Measurements from ENCODE around the gene PRDM16. TPM values are rescaled to one million over a fixed set of nuclear protein-coding genes. Genes with fewer than 3 reads are reported as not detected.

PRDM16 gene
- total RNA-seq, 4 donors from 2014 or later = 5.4 to 13.2 (median 7.7) TPM

DNA sequence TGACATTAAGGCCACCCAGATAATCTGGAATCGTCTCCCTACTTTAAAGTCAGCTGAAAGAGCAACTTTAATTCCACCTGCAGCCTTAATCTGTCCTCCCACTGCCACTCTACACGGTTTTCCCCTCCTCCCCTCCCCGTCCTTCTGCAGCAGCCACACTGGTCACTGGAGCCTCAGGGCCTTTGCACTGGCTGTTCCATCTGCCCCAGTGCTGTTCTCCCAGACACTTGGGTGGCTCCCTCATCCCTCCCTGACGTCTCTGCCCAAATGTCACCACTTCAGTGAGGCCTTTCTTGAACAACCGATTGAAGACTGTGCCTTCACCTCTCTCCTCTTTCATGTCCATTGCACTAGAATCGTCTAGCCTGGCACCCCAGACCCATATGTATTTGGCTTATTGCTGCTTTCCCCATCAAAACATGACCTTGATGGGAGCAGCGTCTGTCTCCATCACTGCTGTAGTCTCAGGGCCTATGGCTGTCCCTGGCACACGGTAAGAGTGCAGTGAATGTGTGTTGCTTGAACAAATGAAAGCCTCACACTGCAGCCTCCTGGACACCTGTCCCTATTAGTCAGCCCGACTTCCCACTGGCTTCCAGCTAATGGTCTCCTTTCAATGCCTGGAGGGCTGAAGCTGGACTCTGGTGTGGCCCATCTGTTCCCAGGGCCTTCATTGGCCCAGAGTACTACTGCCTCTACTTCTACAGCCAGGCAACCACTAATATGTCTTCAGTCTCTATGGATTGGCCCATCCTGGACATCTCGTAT is 10.6 kb upstream of the PRDM16 start:
- no peaks in the 10 kb centered on the region for H3K9me3 ChIP-seq
- H3K4me1 ChIP-seq = peaks cover 0 to 6% (median 0%) of the 10 kb centered on the region in 4 donors
- DNase-seq = peak in 1 of 3 donors; percentile 27
- TF ChIP-seq POLR2A (IDR thresholded peaks at IDR 0.05) = no peak
- TF ChIP-seq, protein P1, sequence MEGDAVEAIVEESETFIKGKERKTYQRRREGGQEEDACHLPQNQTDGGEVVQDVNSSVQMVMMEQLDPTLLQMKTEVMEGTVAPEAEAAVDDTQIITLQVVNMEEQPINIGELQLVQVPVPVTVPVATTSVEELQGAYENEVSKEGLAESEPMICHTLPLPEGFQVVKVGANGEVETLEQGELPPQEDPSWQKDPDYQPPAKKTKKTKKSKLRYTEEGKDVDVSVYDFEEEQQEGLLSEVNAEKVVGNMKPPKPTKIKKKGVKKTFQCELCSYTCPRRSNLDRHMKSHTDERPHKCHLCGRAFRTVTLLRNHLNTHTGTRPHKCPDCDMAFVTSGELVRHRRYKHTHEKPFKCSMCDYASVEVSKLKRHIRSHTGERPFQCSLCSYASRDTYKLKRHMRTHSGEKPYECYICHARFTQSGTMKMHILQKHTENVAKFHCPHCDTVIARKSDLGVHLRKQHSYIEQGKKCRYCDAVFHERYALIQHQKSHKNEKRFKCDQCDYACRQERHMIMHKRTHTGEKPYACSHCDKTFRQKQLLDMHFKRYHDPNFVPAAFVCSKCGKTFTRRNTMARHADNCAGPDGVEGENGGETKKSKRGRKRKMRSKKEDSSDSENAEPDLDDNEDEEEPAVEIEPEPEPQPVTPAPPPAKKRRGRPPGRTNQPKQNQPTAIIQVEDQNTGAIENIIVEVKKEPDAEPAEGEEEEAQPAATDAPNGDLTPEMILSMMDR (IDR thresholded peaks at IDR 0.05) = no peak
- H3K27me3 ChIP-seq = peaks cover 0 to 17% of the 10 kb centered on the region in 2 donors
- H3K27ac ChIP-seq = no peak overlapping the region
- H3K4me3 ChIP-seq = no peak overlapping the region
- H3K36me3 ChIP-seq = no peaks in the 10 kb centered on the region

DNA sequence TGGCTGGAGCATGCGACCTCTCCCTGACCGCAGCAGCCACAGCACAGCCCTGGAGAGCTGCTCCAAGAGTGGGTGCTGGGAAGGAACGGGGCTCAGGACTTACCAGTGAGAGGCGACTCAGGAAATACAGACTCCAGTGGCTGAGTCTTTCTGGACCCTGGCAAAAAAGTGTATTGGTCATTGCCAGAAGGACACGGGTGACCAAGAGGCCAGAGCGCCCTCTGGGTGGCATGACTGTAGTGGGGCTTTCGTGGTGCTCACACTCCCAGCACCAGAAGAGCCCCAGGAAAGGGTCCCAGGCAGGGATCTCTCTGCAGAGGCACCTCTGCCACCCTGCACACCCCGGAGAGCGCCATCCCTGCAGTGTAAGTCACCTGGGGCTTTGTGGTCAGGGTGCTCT is 8.9 kb upstream of the PRDM16 start:
- TF ChIP-seq, protein P1 (IDR thresholded peaks at IDR 0.05) = no peak
- TF ChIP-seq POLR2A (IDR thresholded peaks at IDR 0.05) = no peak
- H3K27me3 ChIP-seq = peaks cover 0 to 34% of the 10 kb centered on the region in 2 donors
- H3K4me3 ChIP-seq = no peak overlapping the region
- DNase-seq = peak in 1 of 3 donors; percentile 40
- peaks cover 0 to 14% (median 0%) of the 10 kb centered on the region in 4 donors for H3K4me1 ChIP-seq
- H3K9me3 ChIP-seq = no peaks in the 10 kb centered on the region
- H3K36me3 ChIP-seq = no peaks in the 10 kb centered on the region
- no peak overlapping the region for H3K27ac ChIP-seq

DNA sequence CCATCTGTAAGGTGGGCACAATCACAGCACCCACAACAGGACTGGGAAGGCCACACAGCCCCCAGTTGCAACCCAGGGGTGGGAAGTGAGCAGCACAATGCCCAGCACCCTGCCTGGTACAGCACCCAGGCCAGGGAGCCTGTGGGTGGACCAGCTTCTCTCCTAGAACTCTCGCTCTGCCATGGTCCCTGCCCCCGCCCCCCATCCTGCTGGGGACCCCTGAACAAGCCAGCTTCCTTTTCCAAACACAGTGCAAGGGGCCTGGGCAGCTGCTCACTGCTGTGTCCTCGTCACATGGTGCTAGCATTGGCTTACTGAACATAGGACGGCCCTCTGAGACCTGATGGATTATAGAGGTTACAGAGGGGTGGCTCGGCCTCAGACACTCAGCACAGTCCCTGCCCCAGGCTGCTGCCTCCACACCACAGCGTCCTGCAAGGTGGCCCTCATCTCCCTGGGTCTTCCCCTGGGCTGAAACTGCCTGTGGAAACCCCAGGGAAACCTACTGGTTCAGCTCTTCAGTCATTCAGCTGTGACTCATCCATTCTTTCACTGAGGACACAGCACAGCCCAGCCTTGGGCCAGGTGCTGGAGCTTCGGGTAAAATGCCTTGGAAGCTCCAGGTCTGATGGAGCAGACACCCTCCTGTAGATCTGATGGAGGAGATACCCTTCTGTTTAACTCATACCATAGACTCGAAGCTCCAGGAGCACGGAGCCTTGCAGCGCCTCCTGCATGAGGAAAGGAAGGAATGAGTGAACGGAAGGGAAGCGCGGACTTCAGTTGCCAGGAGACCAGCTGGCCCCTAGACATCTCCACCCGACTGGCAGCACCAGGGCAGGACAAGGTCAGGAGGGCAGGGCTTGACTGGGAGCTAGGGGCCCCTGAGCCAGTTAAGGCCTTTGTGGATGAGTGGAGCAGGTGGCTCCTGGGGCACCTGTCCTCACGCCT is 8.1 kb upstream of the PRDM16 start:
- Histone ChIP-seq H3K4me3 (no peak overlapping the region), H3K4me1 (peaks cover 0 to 14% (median 0%) of the 10 kb centered on the region in 4 donors), H3K27ac (no peak overlapping the region), H3K27me3 (peaks cover 0 to 40% of the 10 kb centered on the region in 2 donors), H3K9me3 (no peaks in the 10 kb centered on the region), H3K36me3 (no peaks in the 10 kb centered on the region)
- DNase-seq = peak in 1 of 3 donors; percentile 41
- TF ChIP-seq, protein P1 (IDR thresholded peaks at IDR 0.05) = no peak
- TF ChIP-seq POLR2A (IDR thresholded peaks at IDR 0.05) = no peak

DNA sequence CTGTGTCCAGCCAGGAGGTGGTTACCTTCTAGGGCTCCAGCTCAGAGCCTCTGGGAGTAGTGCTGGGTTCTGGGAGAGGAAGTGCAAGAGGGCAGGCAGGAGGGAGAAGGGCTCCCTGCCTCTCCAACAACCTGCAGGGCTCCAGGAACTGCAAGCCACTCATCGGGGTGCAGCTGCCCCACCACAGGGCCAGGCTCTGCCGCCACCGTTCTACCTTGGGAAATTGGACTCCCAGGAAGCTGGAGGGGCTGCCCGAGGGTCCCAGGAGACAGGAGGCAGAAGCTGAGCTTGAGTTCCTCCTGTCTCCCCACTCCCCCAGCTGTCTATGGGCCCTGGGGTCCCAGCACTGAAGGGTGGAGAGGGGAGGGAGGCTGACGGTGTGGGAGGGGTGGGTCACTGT is 7.4 kb upstream of the PRDM16 start:
- Histone ChIP-seq H3K4me1 (peaks cover 0 to 14% (median 0%) of the 10 kb centered on the region in 4 donors), H3K27ac (no peak overlapping the region), H3K36me3 (no peaks in the 10 kb centered on the region), H3K4me3 (no peak overlapping the region), H3K27me3 (peaks cover 0 to 46% of the 10 kb centered on the region in 2 donors), H3K9me3 (no peaks in the 10 kb centered on the region)
- DNase-seq = no peak
- no peak for TF ChIP-seq POLR2A (IDR thresholded peaks at IDR 0.05)
- TF ChIP-seq, protein P1 (IDR thresholded peaks at IDR 0.05) = no peak

DNA sequence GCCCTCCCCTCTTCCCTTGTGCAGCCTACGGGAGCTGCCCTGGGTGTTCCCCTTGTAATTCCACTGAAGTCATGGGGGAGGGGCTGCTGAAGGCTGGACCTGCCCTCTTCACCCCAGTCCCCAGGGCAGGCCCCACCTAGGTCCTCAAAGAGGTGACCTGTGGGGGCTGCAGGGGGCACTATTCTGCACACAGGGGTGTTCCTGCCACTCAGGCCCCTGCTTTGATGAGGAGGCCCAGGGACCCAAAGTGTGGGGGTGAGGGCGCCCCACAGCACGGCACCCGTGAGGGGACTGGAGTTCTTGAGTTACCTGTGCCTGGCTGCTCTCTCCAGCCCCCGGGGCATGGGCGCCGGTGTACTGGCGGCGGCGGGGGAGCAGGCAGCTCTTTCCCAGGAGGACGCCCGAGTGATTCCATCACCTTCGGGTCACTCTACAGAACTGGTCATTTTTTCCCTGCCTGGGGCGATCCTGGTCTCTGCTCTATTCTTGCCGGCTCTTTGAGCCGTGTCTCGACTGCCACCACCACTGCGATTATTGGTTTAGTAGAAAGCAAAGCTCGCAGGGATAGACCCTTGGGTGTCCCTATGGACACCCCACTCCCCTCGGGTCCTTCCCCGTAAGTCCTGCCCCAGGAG is 6.9 kb upstream of the PRDM16 start:
- no peak for TF ChIP-seq POLR2A (IDR thresholded peaks at IDR 0.05)
- TF ChIP-seq, protein P1 (IDR thresholded peaks at IDR 0.05) = no peak
- H3K36me3 ChIP-seq = no peaks in the 10 kb centered on the region
- H3K27ac ChIP-seq = no peak overlapping the region
- peaks cover 0 to 14% (median 0%) of the 10 kb centered on the region in 4 donors for H3K4me1 ChIP-seq
- no peak overlapping the region for H3K4me3 ChIP-seq
- H3K27me3 ChIP-seq = peaks cover 0 to 49% of the 10 kb centered on the region in 2 donors
- no peaks in the 10 kb centered on the region for H3K9me3 ChIP-seq
- peak in 1 of 3 donors; percentile 36 for DNase-seq
